Peyer's patch (tissue), 4 donors: ENCODE data around the gene PDK3.

Experiments used
- CTCF ChIP-seq, 6 experiments: fragments of 450-650 bp in 4 of 6; fragments of 200-600 bp in 2 of 6; sonication (generic) in 1 of 6; IDR thresholded peaks; one replicate each; pipeline ENCODE4 v1.5.1; 2017 to 2019; ENCODE audit warnings: antibody characterized with exemption in 6 of 6, mild to moderate bottlenecking in 3 of 6, moderate library complexity in 1 of 6
- POLR2A ChIP-seq, 2 donors: fragments of 450-650 bp; IDR thresholded peaks; one replicate each; pipeline ENCODE4 v1.5.1; 2017; ENCODE audit warnings: antibody characterized with exemption in 2 of 2, mild to moderate bottlenecking in 2 of 2, moderate library complexity in 2 of 2

- TF ChIP-seq CTCF (IDR thresholded peaks at IDR 0.05) (no peak), POLR2A (IDR thresholded peaks at IDR 0.05) (no peak)
These were observed 112.0 kb downstream of the PDK3 start for GRCh38 chrX:24577091-24577490.
